Osteocyte (in vitro differentiated cells): ENCODE results near the gene FOXP3. TPM values are rescaled to one million over a fixed set of nuclear protein-coding genes. Genes with fewer than 3 reads are reported as not detected.

ENCODE experiments used
- DNase-seq: peaks from one replicate; pipeline ENCODE4 v3.0.0; 2021; ENCODE audit warnings: mixed read lengths; ENCODE audit not compliant: unreplicated experiment; ENCODE audit errors: extremely low spot score
- H3K27ac Mint-ChIP-seq: one replicate; pipeline ENCODE4 v1.8.0; 2021; ENCODE audit warnings: mild to moderate bottlenecking, mixed read lengths; ENCODE audit not compliant: unreplicated experiment
- H3K27me3 Mint-ChIP-seq: one replicate; pipeline ENCODE4 v1.8.0; 2021; ENCODE audit warnings: mixed read lengths; ENCODE audit not compliant: unreplicated experiment
- H3K36me3 Mint-ChIP-seq: one replicate; pipeline ENCODE4 v1.8.0; 2021; ENCODE audit warnings: mixed read lengths; ENCODE audit not compliant: unreplicated experiment
- H3K4me1 Mint-ChIP-seq: one replicate; pipeline ENCODE4 v1.8.0; 2021; ENCODE audit warnings: mixed read lengths; ENCODE audit not compliant: unreplicated experiment
- H3K4me3 Mint-ChIP-seq: one replicate; pipeline ENCODE4 v1.8.0; 2021; ENCODE audit warnings: mild to moderate bottlenecking, moderate library complexity, mixed read lengths; ENCODE audit not compliant: unreplicated experiment
- H3K9me3 Mint-ChIP-seq: one replicate; pipeline ENCODE4 v1.8.0; 2021; ENCODE audit warnings: mixed read lengths; ENCODE audit not compliant: unreplicated experiment
- total RNA-seq: library from RNA; stranded (reverse); gene quantifications from 2 replicates; pipeline ENCODE4 v1.2.1, GENCODE V29; 2021
- TF ChIP-seq, protein P1 (sequence below): fragments of 200-600 bp; sonication (generic); IDR thresholded peaks from 2 replicates; pipeline ENCODE4 v1.5.0; 2021; ENCODE audit warnings: antibody characterized with exemption, mild to moderate bottlenecking, moderate library complexity

The FOXP3 gene
- total RNA-seq, 1 donor from 2014 or later, result 0.13 TPM

DNA sequence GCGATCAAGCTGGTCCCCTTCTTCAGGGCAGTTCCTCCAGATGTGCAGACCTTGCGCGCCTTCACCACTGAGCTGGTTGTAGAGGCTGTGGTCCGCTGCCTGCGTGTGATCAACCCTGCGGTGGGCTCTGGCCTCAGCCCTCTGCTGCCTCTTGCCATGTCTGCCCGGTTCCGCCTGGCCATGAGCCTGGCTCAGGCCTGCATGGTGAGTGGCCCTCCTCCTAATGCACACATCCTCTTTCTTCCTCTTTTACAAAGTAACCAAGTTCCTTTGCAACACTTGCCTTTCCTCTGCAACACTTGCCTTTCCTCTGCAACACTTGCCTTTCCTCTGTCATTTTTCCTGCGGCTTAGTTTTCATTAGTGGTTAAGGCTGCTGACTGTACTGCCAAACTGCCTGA lies 27.4 kb downstream of the FOXP3 start:
- Mint-ChIP-seq H3K4me1 (peaks cover 3% of the 10 kb centered on the region), H3K36me3 (no peaks in the 10 kb centered on the region), H3K27ac (no peak overlapping the region), H3K9me3 (peaks cover 7% of the 10 kb centered on the region), H3K27me3 (no peaks in the 10 kb centered on the region), H3K4me3 (no peak overlapping the region)
- no peak for DNase-seq
- TF ChIP-seq, protein P1, sequence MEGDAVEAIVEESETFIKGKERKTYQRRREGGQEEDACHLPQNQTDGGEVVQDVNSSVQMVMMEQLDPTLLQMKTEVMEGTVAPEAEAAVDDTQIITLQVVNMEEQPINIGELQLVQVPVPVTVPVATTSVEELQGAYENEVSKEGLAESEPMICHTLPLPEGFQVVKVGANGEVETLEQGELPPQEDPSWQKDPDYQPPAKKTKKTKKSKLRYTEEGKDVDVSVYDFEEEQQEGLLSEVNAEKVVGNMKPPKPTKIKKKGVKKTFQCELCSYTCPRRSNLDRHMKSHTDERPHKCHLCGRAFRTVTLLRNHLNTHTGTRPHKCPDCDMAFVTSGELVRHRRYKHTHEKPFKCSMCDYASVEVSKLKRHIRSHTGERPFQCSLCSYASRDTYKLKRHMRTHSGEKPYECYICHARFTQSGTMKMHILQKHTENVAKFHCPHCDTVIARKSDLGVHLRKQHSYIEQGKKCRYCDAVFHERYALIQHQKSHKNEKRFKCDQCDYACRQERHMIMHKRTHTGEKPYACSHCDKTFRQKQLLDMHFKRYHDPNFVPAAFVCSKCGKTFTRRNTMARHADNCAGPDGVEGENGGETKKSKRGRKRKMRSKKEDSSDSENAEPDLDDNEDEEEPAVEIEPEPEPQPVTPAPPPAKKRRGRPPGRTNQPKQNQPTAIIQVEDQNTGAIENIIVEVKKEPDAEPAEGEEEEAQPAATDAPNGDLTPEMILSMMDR, result no peak

DNA sequence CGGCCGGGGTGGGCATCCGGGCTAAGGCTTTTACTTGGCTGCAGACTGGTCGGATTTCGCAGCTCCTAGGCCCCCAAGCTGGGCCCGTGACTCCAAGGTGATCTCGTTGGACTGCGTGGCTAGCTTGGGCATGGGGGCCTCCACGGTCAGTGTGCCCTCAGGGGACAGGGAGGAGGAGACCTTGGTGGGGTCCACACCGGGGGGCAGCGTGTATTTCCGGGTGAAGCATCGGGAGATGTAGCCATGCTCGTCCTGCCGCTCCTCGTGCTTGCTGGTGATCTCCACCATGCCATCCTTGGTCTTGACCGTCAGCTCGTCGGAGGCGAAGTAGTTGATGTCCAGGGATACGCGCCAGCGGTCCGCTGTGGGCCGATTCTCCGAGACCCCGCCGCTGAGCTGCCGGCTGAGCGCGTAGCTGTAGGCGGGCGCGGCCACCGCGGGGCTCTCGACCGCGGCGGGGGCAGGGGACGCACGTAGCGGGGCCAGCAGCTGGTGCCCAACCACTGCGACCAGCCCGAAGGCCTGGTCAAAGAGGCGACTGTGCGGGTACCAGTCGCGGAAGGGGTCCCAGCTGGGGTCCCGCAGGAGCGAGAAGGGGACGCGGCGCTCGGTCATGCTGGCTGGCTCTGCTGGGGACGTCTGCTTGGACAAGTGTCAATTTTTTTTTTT lies 30.5 kb downstream of the FOXP3 start:
- TF ChIP-seq, protein P1, result no peak
- H3K9me3 Mint-ChIP-seq, result peaks cover 14% of the 10 kb centered on the region
- no peaks in the 10 kb centered on the region for H3K36me3 Mint-ChIP-seq
- DNase-seq, result no peak
- no peak overlapping the region for H3K4me3 Mint-ChIP-seq
- peaks cover 5% of the 10 kb centered on the region for H3K4me1 Mint-ChIP-seq
- no peak overlapping the region for H3K27ac Mint-ChIP-seq
- no peaks in the 10 kb centered on the region for H3K27me3 Mint-ChIP-seq

DNA sequence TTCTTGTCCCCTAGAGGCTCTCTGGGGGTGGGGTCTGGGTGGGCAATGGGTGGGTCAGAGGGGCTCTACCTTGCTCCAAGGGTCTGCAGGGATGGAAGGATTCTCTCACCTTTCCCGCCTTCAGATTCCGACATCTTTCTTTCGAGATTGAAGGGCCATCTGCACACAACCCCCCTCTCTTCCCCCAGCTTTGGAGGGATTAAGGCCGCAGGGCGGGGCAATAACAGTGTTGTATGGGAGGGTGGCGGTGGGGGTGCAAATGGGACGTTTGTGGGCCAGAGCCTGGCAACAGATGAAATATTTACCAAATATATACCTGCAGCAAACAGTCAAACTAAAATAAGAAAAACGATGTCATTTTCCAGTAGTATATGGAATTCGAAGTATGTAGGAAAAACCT lies 31.3 kb downstream of the FOXP3 start, which contains the start of gene CACNA1F:
Gene CACNA1F (minus strand): TSS at position 165 of the 400 bp plus-strand sequence. CDS start 31 bp downstream, at position 134.
- TF ChIP-seq, protein P1, result no peak
- H3K36me3 Mint-ChIP-seq, result no peaks in the 10 kb centered on the region
- no peak for DNase-seq
- no peaks in the 10 kb centered on the region for H3K27me3 Mint-ChIP-seq
- H3K27ac Mint-ChIP-seq, result no peak within 1 kb of the TSS
- H3K4me3 Mint-ChIP-seq, result no peak within 1 kb of the TSS
- peaks cover 5% of the 10 kb centered on the region for H3K4me1 Mint-ChIP-seq
- H3K9me3 Mint-ChIP-seq, result peaks cover 14% of the 10 kb centered on the region

DNA sequence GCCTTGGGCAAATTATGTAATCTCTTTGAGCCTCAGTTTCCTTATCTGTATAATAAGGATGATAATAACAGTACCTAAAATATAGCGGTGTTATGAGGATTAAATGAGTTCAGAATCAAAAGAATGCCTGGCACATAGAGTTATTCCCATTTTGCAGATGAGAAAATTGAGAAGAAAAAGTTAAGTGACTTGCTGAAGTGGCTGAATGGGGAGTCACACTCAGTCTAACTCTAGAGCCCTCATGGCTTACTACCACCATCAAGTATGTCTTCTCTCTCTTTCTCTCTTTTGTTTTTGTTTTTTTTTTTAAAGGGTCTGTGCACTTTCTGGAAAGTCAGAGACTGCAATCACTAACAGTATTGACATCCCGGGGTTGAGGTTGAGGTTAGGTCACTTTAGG lies 32.0 kb downstream of the FOXP3 start:
- Mint-ChIP-seq H3K9me3 (peaks cover 14% of the 10 kb centered on the region), H3K27ac (no peak overlapping the region), H3K4me3 (no peak overlapping the region)

DNA sequence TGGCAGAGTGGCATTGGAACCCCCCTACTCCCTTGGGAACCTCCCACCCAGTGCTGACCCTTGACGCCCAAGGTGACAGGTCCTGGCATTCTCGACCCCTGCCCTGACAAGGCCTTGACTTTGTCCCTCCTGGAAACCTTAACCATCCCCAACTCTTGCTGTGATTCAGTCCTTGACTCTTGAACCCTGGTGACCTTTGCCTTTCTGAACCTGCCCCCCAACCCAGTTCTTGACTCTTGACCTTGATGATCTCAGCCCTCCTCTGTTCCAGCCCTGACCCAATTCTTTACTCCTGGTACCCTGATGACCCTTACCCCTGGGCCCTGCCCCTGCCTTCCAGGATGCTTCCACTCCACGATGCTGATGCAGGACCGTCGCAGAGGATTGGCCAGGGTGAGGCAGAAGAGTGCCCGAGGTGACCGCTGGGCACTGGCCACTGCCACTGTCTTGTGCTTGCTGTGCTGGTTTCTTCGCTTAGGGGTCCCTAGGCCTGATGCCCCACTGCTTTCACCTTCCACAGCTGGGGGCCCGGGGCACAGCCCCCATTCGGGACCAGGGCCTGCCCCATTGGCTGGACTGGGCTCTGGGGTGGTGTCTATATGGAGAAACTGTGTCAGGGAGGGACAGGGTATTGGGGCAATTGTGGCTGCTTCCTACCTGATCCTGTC lies 33.0 kb downstream of the FOXP3 start:
- no peaks in the 10 kb centered on the region for H3K36me3 Mint-ChIP-seq
- TF ChIP-seq, protein P1, result no peak
- H3K27ac Mint-ChIP-seq, result no peak overlapping the region
- no peak overlapping the region for H3K4me3 Mint-ChIP-seq
- peaks cover 3% of the 10 kb centered on the region for H3K4me1 Mint-ChIP-seq
- H3K9me3 Mint-ChIP-seq, result peaks cover 7% of the 10 kb centered on the region
- DNase-seq, result no peak
- H3K27me3 Mint-ChIP-seq, result no peaks in the 10 kb centered on the region

More for the DNA sequence above, 32.0 kb downstream of the FOXP3 start:
- Mint-ChIP-seq H3K4me1 (peaks cover 5% of the 10 kb centered on the region), H3K27me3 (no peaks in the 10 kb centered on the region), H3K36me3 (no peaks in the 10 kb centered on the region)
- TF ChIP-seq, protein P1, result no peak
- no peak for DNase-seq
